Ectodermal cell (in vitro differentiated cells): ENCODE measurements around the gene ATL1. TPM values are rescaled to one million over a fixed set of nuclear protein-coding genes. Genes with fewer than 3 reads are reported as not detected.

Experiments
- H3K27ac ChIP-seq: 2 replicates; pipeline ENCODE4 v1.7.0; 2013; ENCODE audit warnings: mild to moderate bottlenecking, low read depth, low read length; ENCODE audit not compliant: insufficient read depth, poor library complexity, severe bottlenecking
- H3K27me3 ChIP-seq: 2 replicates; pipeline ENCODE4 v1.7.0; 2013; ENCODE audit warnings: mild to moderate bottlenecking, low read length; ENCODE audit not compliant: insufficient read depth, control insufficient read depth, poor library complexity, severe bottlenecking
- H3K36me3 ChIP-seq: one replicate; pipeline ENCODE4 v1.7.0; 2013; ENCODE audit warnings: low read length; ENCODE audit not compliant: control insufficient read depth, insufficient read depth
- H3K4me1 ChIP-seq: one replicate; pipeline ENCODE4 v1.7.0; 2013; ENCODE audit warnings: low read length; ENCODE audit not compliant: control insufficient read depth, insufficient read depth
- H3K4me3 ChIP-seq: 2 replicates; pipeline ENCODE4 v1.7.0; 2013; ENCODE audit warnings: low read depth, low read length, control low read depth; ENCODE audit not compliant: insufficient read depth
- H3K9me3 ChIP-seq: 2 replicates; pipeline ENCODE4 v1.7.0; 2013; ENCODE audit warnings: mild to moderate bottlenecking, low read length, moderate library complexity; ENCODE audit not compliant: control insufficient read depth
- WGBS, 2 experiments: methylation state at CpG; one replicate each; pipeline ENCODE4 v1.1.7; 2013; ENCODE audit warnings: missing lambda C conversion rate in 2 of 2; 5-methylcytosine and 5-hydroxymethylcytosine counted together
- polyA plus RNA-seq, 4 experiments: library from polyadenylated mRNA; stranded (reverse); fragments of 50-300 nt; gene quantifications; one replicate each; pipeline ENCODE4 v1.2.3, GENCODE V29; 2013

Gene ATL1
- polyA plus RNA-seq (2013, experiment 1 of 4): 3.8 TPM
- polyA plus RNA-seq (2013, experiment 2 of 4): 4.3 TPM
- polyA plus RNA-seq (2013, experiment 3 of 4): 4.6 TPM
- polyA plus RNA-seq (2013, experiment 4 of 4): 4.0 TPM

DNA sequence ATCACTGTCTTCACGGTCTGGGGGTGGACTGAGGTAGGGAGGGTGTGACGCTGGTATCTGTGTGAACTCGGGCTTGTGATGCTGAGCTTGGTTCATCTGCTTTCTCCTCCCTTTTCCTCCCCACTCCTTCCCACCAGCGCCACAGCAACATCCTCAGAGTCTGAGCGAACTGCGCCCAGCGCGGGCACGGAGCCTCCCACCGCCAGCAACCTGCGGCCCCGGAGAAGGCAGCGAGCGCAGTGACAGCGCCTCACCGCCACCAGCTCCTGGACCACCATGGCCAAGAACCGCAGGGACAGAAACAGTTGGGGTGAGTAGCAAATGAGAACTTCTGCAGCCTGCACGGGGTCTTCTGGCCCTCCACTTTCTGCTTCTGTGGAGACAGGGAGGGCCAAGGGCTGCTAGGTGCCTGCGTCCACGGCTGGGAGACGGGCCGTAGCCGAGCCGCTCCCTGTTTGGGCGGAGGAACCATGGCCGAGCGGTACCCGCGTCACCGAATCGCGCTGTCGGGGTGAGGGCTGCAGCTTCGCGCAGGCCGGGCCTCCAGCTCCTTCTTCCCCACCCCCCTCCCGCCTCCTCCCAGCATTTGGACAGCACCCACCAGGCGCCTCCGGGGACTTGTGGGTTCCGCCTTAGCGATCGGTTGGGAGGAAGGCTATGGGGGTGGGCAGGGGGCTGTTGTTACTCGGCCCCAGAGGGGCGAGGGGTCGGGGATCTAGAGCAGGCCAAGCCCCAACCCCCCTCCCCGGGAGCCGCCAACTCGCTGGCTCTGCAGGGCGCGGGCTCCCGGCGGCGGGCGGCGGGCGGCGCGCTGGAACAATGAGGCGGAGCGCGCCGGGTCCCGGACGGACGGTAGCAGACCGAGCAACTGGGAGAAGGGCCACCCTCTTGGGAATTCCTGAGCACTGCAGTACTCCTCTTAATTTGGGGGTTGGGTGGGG is at the start of gene ATL1:
TSS of gene ATL1 (plus strand) at position 156 of the 941 bp plus-strand sequence. CDS start at position 277, 121 bp downstream.
- peak within 1 kb of the TSS; percentile 52 for H3K27ac ChIP-seq
- no peaks in the 10 kb centered on the region for H3K9me3 ChIP-seq
- peaks cover 58% of the 10 kb centered on the region for H3K27me3 ChIP-seq
- WGBS, 2 experiments: 0% methylated on average over 63 to 66 of the region's 66 CpGs
- no peaks in the 10 kb centered on the region for H3K4me1 ChIP-seq
- H3K4me3 ChIP-seq: peak within 1 kb of the TSS; percentile 74
- H3K36me3 ChIP-seq: no peaks in the 10 kb centered on the region

DNA sequence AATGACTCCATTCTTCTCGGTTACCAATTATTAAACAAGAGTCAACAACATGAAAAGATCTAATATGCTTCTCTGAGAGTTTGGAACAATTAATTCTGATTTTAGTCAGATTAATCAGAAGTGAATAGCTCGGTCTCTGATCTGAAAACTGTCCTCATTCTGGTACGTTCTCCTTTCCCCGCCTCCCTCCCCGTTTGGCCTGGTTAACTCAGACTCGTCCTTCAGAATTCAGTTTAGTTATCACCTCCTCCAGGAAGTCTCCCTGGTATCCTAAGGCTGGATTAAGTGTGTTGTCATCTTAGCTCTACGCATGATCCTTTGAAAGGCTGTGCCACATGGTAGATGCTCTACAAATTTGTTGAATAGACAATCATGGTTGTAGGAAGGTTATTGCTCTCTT is 49.8 kb upstream of the ATL1 start:
- Histone ChIP-seq H3K27me3 (no peaks in the 10 kb centered on the region), H3K9me3 (no peaks in the 10 kb centered on the region), H3K27ac (no peak overlapping the region), H3K4me3 (no peak overlapping the region), H3K4me1 (no peaks in the 10 kb centered on the region), H3K36me3 (no peaks in the 10 kb centered on the region)
- WGBS, 2 experiments: 91 to 93% methylated on average over 7 of the region's 7 CpGs

DNA sequence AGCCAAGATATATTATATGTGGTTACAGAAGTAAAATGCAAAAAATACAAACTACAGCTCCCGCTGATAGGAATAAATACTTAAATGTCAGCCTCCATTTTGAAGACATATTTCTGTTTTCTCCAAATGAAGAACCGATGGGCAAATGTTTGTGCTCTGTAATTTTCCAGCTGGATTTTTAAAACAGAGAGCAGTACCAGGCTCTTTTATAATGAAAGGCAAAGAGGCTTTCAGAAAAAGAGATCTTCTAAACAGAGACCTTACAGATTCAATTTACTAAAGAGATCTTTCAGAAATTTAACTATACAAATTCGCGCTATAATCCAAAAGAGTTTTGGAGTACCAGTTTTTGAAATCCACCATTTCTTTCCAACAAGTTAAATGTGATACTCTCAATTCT is 47.5 kb upstream of the ATL1 start:
- WGBS, 2 experiments: 91 to 93% methylated on average over 4 of the region's 4 CpGs
- Histone ChIP-seq H3K9me3 (no peaks in the 10 kb centered on the region), H3K27me3 (no peaks in the 10 kb centered on the region)

DNA sequence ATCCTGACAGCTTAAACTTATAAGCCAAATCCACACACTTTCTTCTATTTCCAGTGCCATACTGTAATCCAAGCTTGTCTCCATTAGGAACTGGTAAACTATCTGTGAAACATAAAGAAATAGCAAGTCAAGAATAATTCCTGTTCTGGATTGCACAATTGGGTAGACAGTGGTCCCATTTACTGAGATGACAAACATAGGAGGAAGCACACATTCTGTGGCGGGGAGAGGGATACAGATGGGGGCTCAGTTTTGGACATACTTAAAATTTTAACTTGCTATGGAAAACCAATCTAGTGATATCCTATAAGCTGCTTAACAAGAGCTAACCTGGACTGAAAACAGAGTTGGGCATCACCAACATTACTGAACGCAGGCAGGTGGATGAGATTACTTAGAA is 43.9 kb upstream of the ATL1 start:
- WGBS, 2 experiments: 96 to 100% methylated on average over 1 to 2 of the region's 2 CpGs

More for the DNA sequence above, 47.5 kb upstream of the ATL1 start:
- Histone ChIP-seq H3K27ac (no peak overlapping the region), H3K4me1 (no peaks in the 10 kb centered on the region), H3K4me3 (no peak overlapping the region), H3K36me3 (no peaks in the 10 kb centered on the region)

DNA sequence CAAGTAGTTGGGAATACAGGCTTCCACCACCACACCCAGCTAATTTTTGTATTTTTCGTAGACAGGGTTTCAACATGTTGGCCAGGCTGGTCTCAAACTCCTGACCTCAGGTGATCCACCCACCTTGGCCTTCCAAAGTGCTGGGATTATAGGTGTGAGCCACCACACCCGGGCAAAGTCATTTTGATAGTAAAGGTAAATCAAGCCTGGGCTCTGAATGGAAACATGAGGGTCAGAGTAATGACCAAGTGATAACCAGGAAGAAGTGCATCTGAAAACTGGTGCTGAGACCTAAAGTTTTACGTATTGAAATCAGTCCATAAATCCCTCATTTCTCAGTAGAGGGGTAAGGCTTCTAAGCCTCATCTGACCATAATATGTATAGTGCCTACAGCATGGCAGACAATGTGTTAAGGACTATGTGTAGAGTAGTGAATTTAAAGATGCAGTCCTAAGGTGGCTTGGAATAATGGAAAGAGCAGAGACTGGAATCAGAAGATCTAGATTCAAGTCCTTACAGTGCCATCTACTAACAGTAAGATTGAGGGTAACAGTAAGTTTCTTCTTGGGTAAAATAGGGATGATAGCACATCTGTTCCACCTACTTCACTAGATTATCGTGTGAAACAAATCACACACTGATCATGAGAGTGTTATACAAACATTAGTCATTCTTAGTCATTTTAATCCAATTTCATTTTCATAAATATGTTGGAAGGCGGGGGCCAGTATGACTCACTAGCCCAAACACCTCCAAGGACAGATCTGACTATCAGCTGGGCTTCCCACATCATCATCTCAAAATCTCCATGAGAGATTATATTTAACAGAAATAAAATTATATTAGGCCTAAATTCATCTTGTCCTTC is 38.8 kb upstream of the ATL1 start:
- WGBS, 2 experiments: 70 to 73% methylated on average over 4 to 5 of the region's 5 CpGs
- Histone ChIP-seq H3K27ac (no peak overlapping the region), H3K4me1 (peaks cover 3% of the 10 kb centered on the region), H3K4me3 (no peak overlapping the region), H3K27me3 (no peaks in the 10 kb centered on the region), H3K9me3 (no peaks in the 10 kb centered on the region), H3K36me3 (no peaks in the 10 kb centered on the region)

More for the DNA sequence above, 43.9 kb upstream of the ATL1 start:
- Histone ChIP-seq H3K27ac (no peak overlapping the region), H3K9me3 (no peaks in the 10 kb centered on the region), H3K36me3 (no peaks in the 10 kb centered on the region), H3K4me3 (no peak overlapping the region), H3K4me1 (no peaks in the 10 kb centered on the region), H3K27me3 (no peaks in the 10 kb centered on the region)

DNA sequence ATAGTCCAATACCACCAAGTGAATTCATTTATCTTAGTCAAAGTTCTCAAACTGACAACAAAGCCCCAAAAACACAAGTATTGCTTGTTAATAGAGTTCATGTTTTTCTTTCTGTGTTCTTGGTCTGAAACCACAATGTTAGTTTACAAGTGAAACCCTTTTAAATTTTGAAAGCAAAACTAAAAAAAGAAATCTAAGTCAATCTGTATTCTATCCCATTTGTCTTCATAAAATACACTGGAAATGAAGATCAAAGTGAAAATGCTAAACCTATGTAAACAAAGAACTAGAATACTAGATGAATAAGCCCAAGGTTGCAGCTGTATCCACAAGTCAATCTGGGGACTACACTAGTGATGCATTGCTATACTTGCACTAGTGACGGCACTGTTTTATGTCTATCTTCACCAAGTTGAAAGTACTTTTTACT is 38.0 kb upstream of the ATL1 start:
- WGBS, 2 experiments: 100% methylated on average over 1 of the region's 1 CpG
- no peak overlapping the region for H3K4me3 ChIP-seq
- H3K27ac ChIP-seq: no peak overlapping the region
- H3K36me3 ChIP-seq: no peaks in the 10 kb centered on the region
- peaks cover 3% of the 10 kb centered on the region for H3K4me1 ChIP-seq
- H3K9me3 ChIP-seq: no peaks in the 10 kb centered on the region
- no peaks in the 10 kb centered on the region for H3K27me3 ChIP-seq

DNA sequence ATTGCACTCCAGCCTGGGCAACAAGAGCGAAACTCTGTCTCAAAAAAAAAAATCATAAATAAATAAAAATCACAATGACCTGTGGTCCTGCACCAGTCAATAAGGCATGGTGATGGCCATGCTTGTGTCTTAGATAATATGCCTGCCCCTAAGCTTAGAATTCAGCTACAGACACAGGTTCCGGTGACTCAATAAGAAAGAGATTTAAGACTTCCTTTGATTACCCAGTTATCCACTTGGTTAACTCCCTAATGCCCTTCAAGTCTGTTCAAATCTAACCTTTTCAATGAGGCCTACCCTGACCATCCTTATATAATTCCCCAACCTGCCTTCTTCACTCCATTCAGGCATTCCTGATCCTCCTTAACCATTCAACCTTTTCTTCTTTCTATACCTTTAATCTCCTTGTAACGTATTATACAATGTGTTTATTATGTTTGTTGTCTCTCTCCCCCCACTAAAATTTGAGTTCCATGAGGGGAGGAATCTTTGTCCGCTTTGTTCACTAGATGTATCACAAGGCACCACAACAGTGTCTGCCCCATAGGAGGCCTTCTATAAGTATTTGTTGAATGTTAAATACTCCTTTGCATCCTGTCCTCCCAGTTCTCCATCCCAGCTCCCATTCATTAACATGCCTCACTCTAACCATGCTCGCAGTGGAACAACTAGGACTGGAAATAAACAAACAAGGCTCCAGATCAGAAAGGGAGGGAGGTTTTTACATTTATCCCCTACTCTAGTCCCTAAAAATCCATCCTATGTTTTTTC is 36.5 kb upstream of the ATL1 start:
- Histone ChIP-seq H3K27me3 (no peaks in the 10 kb centered on the region), H3K9me3 (no peaks in the 10 kb centered on the region), H3K4me3 (no peak overlapping the region), H3K27ac (no peak overlapping the region), H3K4me1 (peaks cover 3% of the 10 kb centered on the region), H3K36me3 (no peaks in the 10 kb centered on the region)
- WGBS, 2 experiments: 87 to 88% methylated on average over 3 to 4 of the region's 5 CpGs

DNA sequence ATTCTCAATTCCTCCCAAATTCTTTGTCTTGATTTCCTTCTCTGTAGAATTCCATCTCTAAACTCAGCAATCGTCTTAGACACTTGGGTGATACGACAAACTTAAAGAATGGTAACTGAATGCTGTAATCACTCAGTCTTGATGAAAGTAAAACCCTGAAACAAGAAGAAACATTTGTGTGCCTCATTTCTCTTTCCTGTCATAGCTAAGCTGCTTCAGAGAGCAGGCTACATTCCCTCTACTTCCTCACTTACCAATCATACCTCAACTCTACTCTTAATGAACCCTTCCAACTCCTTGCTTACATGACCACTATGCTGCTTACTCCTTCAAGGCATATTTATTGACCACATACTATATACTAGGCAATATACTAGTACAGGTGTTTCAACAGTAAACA is 35.9 kb upstream of the ATL1 start:
- no peak overlapping the region for H3K27ac ChIP-seq
- H3K9me3 ChIP-seq: no peaks in the 10 kb centered on the region
- H3K4me1 ChIP-seq: peaks cover 3% of the 10 kb centered on the region
- no peaks in the 10 kb centered on the region for H3K27me3 ChIP-seq
- no peaks in the 10 kb centered on the region for H3K36me3 ChIP-seq
- 94 to 97% methylated on average over 2 of the region's 2 CpGs for WGBS, 2 experiments
- no peak overlapping the region for H3K4me3 ChIP-seq

DNA sequence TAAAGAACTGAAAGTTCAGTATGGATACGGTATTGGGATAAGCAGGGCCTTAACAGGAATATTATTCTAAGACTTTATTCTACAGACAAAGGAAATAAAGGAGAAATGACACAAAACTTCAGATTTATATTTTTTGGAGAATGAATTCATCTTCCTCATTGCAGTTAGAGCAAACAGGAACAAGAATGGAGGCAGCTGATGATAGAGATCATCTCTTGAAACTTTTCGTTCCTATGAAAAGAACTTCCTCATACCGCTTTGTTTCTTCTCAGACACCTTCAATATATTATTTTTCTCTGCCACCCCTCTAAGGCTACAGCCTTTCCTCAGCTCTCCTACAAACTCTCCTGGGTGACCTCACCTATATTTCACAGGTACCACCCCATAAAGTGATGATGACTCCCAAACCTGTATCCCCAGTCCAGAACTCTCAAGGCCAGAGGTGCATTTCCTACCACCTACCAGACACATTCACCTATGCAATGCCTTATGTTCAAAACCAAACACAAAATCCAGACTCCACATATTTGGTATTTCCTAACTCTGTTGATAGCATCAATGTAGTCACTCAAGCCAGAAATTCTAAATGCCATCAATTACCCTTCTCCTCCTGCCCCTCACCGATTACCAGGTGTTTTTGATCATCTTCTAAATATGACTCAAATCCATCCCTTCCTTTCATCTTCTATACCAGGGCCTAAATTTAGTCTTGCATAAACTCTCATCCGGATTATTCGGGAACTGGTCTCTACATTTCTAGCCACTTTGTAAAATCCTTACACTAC is 35.0 kb upstream of the ATL1 start:
- no peaks in the 10 kb centered on the region for H3K9me3 ChIP-seq
- H3K27ac ChIP-seq: no peak overlapping the region
- WGBS, 2 experiments: 94 to 95% methylated on average over 5 to 6 of the region's 6 CpGs
- H3K4me1 ChIP-seq: peaks cover 7% of the 10 kb centered on the region
- no peaks in the 10 kb centered on the region for H3K27me3 ChIP-seq
- no peaks in the 10 kb centered on the region for H3K36me3 ChIP-seq
- no peak overlapping the region for H3K4me3 ChIP-seq
